WTC11 (cell line): ENCODE data around the gene MON2. TPM values are rescaled to one million over a fixed set of nuclear protein-coding genes. Genes with fewer than 3 reads are reported as not detected.

Experiments used
- ATAC-seq: fragments of 200-7000 bp; cut with Tn5 transposase; 2 replicates; pipeline ENCODE4 v1.10.0; 2021; ENCODE audit warnings: mild to moderate bottlenecking, moderate library complexity
- CTCF ChIA-PET: fragments of 300-600 bp; sonication (Branson Sonifier 250); formaldehyde crosslinking; loops from one replicate; lab custom pipeline; 2021; ENCODE audit warnings: antibody characterized with exemption; lab: Charles Lee
- POLR2A ChIA-PET: fragments of 350-600 bp; sonication (Branson Sonifier 250); formaldehyde crosslinking; loops from one replicate; lab custom pipeline; 2021; ENCODE audit warnings: antibody characterized with exemption; lab: Charles Lee
- DNase-seq: peaks from one replicate; pipeline ENCODE4 v3.0.0; 2021; ENCODE audit warnings: low spot score
- H3K27ac Mint-ChIP-seq: 2 replicates; pipeline ENCODE4 v1.8.0; 2021; ENCODE audit warnings: mixed read lengths
- H3K27me3 Mint-ChIP-seq: 2 replicates; pipeline ENCODE4 v1.8.0; 2021; ENCODE audit warnings: low read depth, mild to moderate bottlenecking, moderate library complexity, mixed read lengths
- H3K36me3 Mint-ChIP-seq: 2 replicates; pipeline ENCODE4 v1.8.0; 2021; ENCODE audit warnings: mixed read lengths
- H3K4me1 Mint-ChIP-seq: 2 replicates; pipeline ENCODE4 v1.8.0; 2022; ENCODE audit warnings: mixed read lengths
- H3K4me3 Mint-ChIP-seq: 2 replicates; pipeline ENCODE4 v1.8.0; 2021; ENCODE audit warnings: mild to moderate bottlenecking, moderate library complexity, mixed read lengths
- H3K9me3 Mint-ChIP-seq: 2 replicates; pipeline ENCODE4 v1.8.0; 2021; ENCODE audit warnings: mixed read lengths
- ATF6 ChIP-seq: sonication (generic); formaldehyde crosslinking; IDR thresholded peaks from 2 replicates; pipeline ENCODE4 v1.8.1; 2023; ENCODE audit warnings: mild to moderate bottlenecking, missing genetic modification reagents
- EMX1 ChIP-seq: fragments of 250-450 bp; sonication (Bioruptor Pico); IDR thresholded peaks from 2 replicates; pipeline ENCODE4 v1.8.0; 2021; ENCODE audit warnings: mild to moderate bottlenecking
- ESRRA ChIP-seq: sonication (generic); formaldehyde crosslinking; IDR thresholded peaks from 2 replicates; pipeline ENCODE4 v1.8.1; 2022; ENCODE audit warnings: mild to moderate bottlenecking, missing genetic modification reagents, borderline replicate concordance
- FOXK1 ChIP-seq: sonication (generic); formaldehyde crosslinking; IDR thresholded peaks from 2 replicates; pipeline ENCODE4 v1.8.0; 2022; ENCODE audit warnings: mild to moderate bottlenecking, moderate library complexity, missing genetic modification reagents
- HMGXB4 ChIP-seq: sonication (generic); formaldehyde crosslinking; IDR thresholded peaks from 2 replicates; pipeline ENCODE4 v1.8.1; 2023; ENCODE audit warnings: mild to moderate bottlenecking, moderate library complexity, missing genetic modification reagents
- JAZF1 ChIP-seq: fragments of 250-450 bp; sonication (Bioruptor Pico); IDR thresholded peaks from 2 replicates; pipeline ENCODE4 v1.9.0; 2021; ENCODE audit warnings: moderate library complexity, mild to moderate bottlenecking, inconsistent platforms
- MXD4 ChIP-seq: fragments of 250-450 bp; sonication (Bioruptor Pico); IDR thresholded peaks from 2 replicates; pipeline ENCODE4 v1.8.0; 2021; ENCODE audit warnings: mild to moderate bottlenecking, moderate library complexity, borderline replicate concordance
- MYBL2 ChIP-seq: sonication (generic); formaldehyde crosslinking; IDR thresholded peaks from 2 replicates; pipeline ENCODE4 v1.8.1; 2023; ENCODE audit warnings: mild to moderate bottlenecking, moderate library complexity, missing genetic modification reagents
- NFYB ChIP-seq: sonication (generic); formaldehyde crosslinking; conservative IDR thresholded peaks from 2 replicates; pipeline ENCODE4 v1.8.0; 2022; ENCODE audit warnings: low read depth, missing genetic modification reagents
- NR3C1 ChIP-seq: sonication (generic); formaldehyde crosslinking; conservative IDR thresholded peaks from 2 replicates; pipeline ENCODE4 v1.8.1; 2023; ENCODE audit warnings: low read depth, mild to moderate bottlenecking, missing genetic modification reagents
- OVOL2 ChIP-seq: fragments of 250-450 bp; sonication (Bioruptor Pico); IDR thresholded peaks from 2 replicates; pipeline ENCODE4 v1.9.0; 2021; ENCODE audit warnings: mild to moderate bottlenecking, borderline replicate concordance
- PRDM15 ChIP-seq: sonication (generic); formaldehyde crosslinking; IDR thresholded peaks from 2 replicates; pipeline ENCODE4 v1.8.0; 2022; ENCODE audit warnings: missing genetic modification reagents
- PRRX2 ChIP-seq: fragments of 250-450 bp; sonication (Bioruptor Pico); IDR thresholded peaks from 2 replicates; pipeline ENCODE4 v1.8.0; 2021; ENCODE audit warnings: mild to moderate bottlenecking
- RORB ChIP-seq: fragments of 250-450 bp; sonication (Bioruptor Pico); IDR thresholded peaks from 2 replicates; pipeline ENCODE4 v1.9.0; 2021; ENCODE audit warnings: mild to moderate bottlenecking
- SOX15 ChIP-seq: fragments of 250-450 bp; sonication (Bioruptor Pico); IDR thresholded peaks from 2 replicates; pipeline ENCODE4 v1.9.0; 2021; ENCODE audit warnings: mild to moderate bottlenecking
- TEAD4 ChIP-seq: sonication (generic); formaldehyde crosslinking; IDR thresholded peaks from 2 replicates; pipeline ENCODE4 v1.8.0; 2022; ENCODE audit warnings: mild to moderate bottlenecking, missing genetic modification reagents
- TP53 ChIP-seq: sonication (generic); formaldehyde crosslinking; IDR thresholded peaks from 2 replicates; pipeline ENCODE4 v1.8.1; 2023; ENCODE audit warnings: mild to moderate bottlenecking, missing genetic modification reagents
- USF2 ChIP-seq: sonication (generic); formaldehyde crosslinking; IDR thresholded peaks from 2 replicates; pipeline ENCODE4 v1.8.1; 2023; ENCODE audit warnings: mild to moderate bottlenecking, missing genetic modification reagents, moderate library complexity
- ZNF263 ChIP-seq: sonication (generic); formaldehyde crosslinking; IDR thresholded peaks from 2 replicates; pipeline ENCODE4 v1.8.1; 2022; ENCODE audit warnings: low read depth, mild to moderate bottlenecking, moderate library complexity, missing genetic modification reagents
- ZNF281 ChIP-seq: sonication (generic); formaldehyde crosslinking; IDR thresholded peaks from 2 replicates; pipeline ENCODE4 v1.8.0; 2023; ENCODE audit warnings: mild to moderate bottlenecking, missing genetic modification reagents
- total RNA-seq: library from RNA; stranded (reverse); gene quantifications from 3 replicates; pipeline ENCODE4 v1.2.3, GENCODE V29; 2021

MON2 gene
- total RNA-seq, 1 experiment from 2014 or later, result 25.8 TPM

- H3K4me1 Mint-ChIP-seq, result peaks cover 57% of the 10 kb centered on the region
- DNase-seq (no peak), ATAC-seq (no peak)
- ChIA-PET POLR2A (no interaction called here), CTCF (interaction anchor here (0.9 kb wide), 1 partner anchor 62 kb away, joined by 4 read pairs; no protein-coding TSS in a partner anchor)
- H3K27me3 Mint-ChIP-seq, result peaks cover 7% of the 10 kb centered on the region
- H3K4me3 Mint-ChIP-seq, result no peak overlapping the region
- no peaks in the 10 kb centered on the region for H3K9me3 Mint-ChIP-seq
- H3K36me3 Mint-ChIP-seq, result peaks cover 24% of the 10 kb centered on the region
- no peak for TF ChIP-seq NFYB (CRISPR knock-in tag)
- TF ChIP-seq MYBL2 (CRISPR knock-in tag), result no peak
- TF ChIP-seq HMGXB4 (CRISPR knock-in tag), result no peak
- TF ChIP-seq FOXK1, result no peak
- no peak for TF ChIP-seq ZNF263 (CRISPR knock-in tag)
- no peak for TF ChIP-seq TP53 (CRISPR knock-in tag)
- no peak for TF ChIP-seq PRRX2 (CRISPR knock-in tag)
- H3K27ac Mint-ChIP-seq, result no peak overlapping the region
Observed at GRCh38 chr12:62643486-62643885, 176.9 kb downstream of the MON2 start.

- POLR2A ChIA-PET, result no interaction called here
- Mint-ChIP-seq H3K9me3 (no peaks in the 10 kb centered on the region), H3K4me1 (peaks cover 61% of the 10 kb centered on the region), H3K36me3 (peaks cover 34% of the 10 kb centered on the region), H3K4me3 (no peak overlapping the region), H3K27ac (no peak overlapping the region), H3K27me3 (peaks cover 26% of the 10 kb centered on the region)
- TF ChIP-seq PRRX2 (CRISPR knock-in tag) (no peak), MXD4 (CRISPR knock-in tag) (no peak), SOX15 (CRISPR knock-in tag) (no peak), USF2 (CRISPR knock-in tag) (no peak), JAZF1 (no peak), RORB (CRISPR knock-in tag) (no peak), ATF6 (CRISPR knock-in tag) (no peak), ZNF281 (CRISPR knock-in tag) (no peak), PRDM15 (no peak), EMX1 (CRISPR knock-in tag) (no peak), TEAD4 (CRISPR knock-in tag) (no peak), NR3C1 (no peak), ESRRA (CRISPR knock-in tag) (no peak), OVOL2 (CRISPR knock-in tag) (no peak)
- CTCF ChIA-PET, result interaction anchor here (1.0 kb wide), 1 partner anchor 13 kb away, joined by 3 read pairs; no protein-coding TSS in a partner anchor
- no peak for ATAC-seq
- no peak for DNase-seq
Observed at GRCh38 chr12:62646566-62646965, 179.9 kb downstream of the MON2 start.
